ENCODE results near the gene SPDYE17. TPM values are rescaled to one million over a fixed set of nuclear protein-coding genes. Genes with fewer than 3 reads are reported as not detected.
"Not testable (repeated sequence)": the region's sequence is repeated elsewhere in the genome, so short reads cannot be mapped to it uniquely, and the experiment has no call there.

Gene SPDYE17
- polyA plus RNA-seq (2013, experiment 1 of 2): not detected
- polyA plus RNA-seq (2013, experiment 2 of 2): not detected

GRCh38 chr7:77032261-77032660, at the start of gene SPDYE17:
Gene SPDYE17 (minus strand): TSS chr7:77032361. CDS start chr7:77030570, 1,791 bp downstream.
- not testable (repeated sequence) for H3K27me3 ChIP-seq (ENCODE audit: control insufficient read depth in 1 of 2, insufficient read depth in 1 of 2, low read length in 2 of 2); H3K36me3 ChIP-seq (ENCODE audit: control insufficient read depth in 1 of 2, insufficient read depth in 2 of 2, low read depth in 1 of 2, low read length in 2 of 2); H2BK12ac ChIP-seq (ENCODE audit: low read length in 2 of 2); H4K8ac ChIP-seq (ENCODE audit: low read length); H3K4ac ChIP-seq (ENCODE audit: low read depth in 1 of 2, low read length in 2 of 2); H3K14ac ChIP-seq (ENCODE audit: low read length in 2 of 2); H3K23ac ChIP-seq (ENCODE audit: low read length in 2 of 2); H3K18ac ChIP-seq (ENCODE audit: low read depth in 1 of 2, low read length in 2 of 2); H2AK5ac ChIP-seq (ENCODE audit: low read length, severe bottlenecking); H3K4me1 ChIP-seq (ENCODE audit: control insufficient read depth, insufficient read depth, low read depth, low read length); H3K9ac ChIP-seq (ENCODE audit: low read length); H3K9me3 ChIP-seq (ENCODE audit: control insufficient read depth, low read length); H2BK5ac ChIP-seq (ENCODE audit: low read depth, low read length, poor library complexity, severe bottlenecking); H2BK15ac ChIP-seq (ENCODE audit: low read depth, poor library complexity, severe bottlenecking); H3K79me1 ChIP-seq (replicated peaks; ENCODE audit: low read length, poor library complexity, severe bottlenecking); DNase-seq; H3K4me3 ChIP-seq (ENCODE audit: insufficient read depth in 1 of 2, low read depth in 1 of 2, low read length in 2 of 2); H3K27ac ChIP-seq (ENCODE audit: low read length, poor library complexity, severe bottlenecking); H2BK120ac ChIP-seq (ENCODE audit: low read depth, low read length); H4K91ac ChIP-seq (ENCODE audit: low read length); H3K4me2 ChIP-seq (ENCODE audit: low read length, poor library complexity, severe bottlenecking); H2AFZ ChIP-seq (ENCODE audit: low read depth, low read length)
- no CpG with 5 or more reads among the region's 8 CpGs for WGBS

DNA sequence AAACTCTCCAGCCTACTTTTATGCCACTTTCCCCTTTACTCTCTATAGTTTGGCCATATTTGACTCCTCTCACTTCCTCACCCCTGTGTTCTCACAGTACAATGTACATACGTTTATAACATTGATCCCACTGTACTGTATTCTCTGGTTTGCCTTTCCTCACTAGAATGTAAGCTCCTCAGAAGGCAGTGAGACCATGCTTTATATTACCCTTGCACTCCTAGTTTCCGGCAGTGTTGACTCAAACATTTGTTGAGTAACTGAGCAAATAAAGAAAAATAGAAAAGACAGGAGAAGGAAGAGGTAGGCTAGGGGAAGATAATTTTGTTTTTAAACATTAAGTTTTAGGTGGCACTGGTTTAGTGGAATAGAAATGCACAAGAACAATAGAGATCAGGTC, 48.1 kb upstream of the SPDYE17 start:
- H2BK15ac ChIP-seq (ENCODE audit: low read depth, poor library complexity, severe bottlenecking); H2BK120ac ChIP-seq (ENCODE audit: low read depth, low read length); H3K4me2 ChIP-seq (ENCODE audit: low read length, poor library complexity, severe bottlenecking); H3K4me3 ChIP-seq (ENCODE audit: insufficient read depth in 1 of 2, low read depth in 1 of 2, low read length in 2 of 2); H3K4ac ChIP-seq (ENCODE audit: low read depth in 1 of 2, low read length in 2 of 2); H2AK5ac ChIP-seq (ENCODE audit: low read length, severe bottlenecking); H4K91ac ChIP-seq (ENCODE audit: low read length); DNase-seq; H3K9me3 ChIP-seq (ENCODE audit: control insufficient read depth, low read length); H2BK5ac ChIP-seq (ENCODE audit: low read depth, low read length, poor library complexity, severe bottlenecking); H3K27ac ChIP-seq (ENCODE audit: low read length, poor library complexity, severe bottlenecking); H3K23ac ChIP-seq (ENCODE audit: low read length in 2 of 2); H3K14ac ChIP-seq (ENCODE audit: low read length in 2 of 2); H2AFZ ChIP-seq (ENCODE audit: low read depth, low read length); H3K27me3 ChIP-seq (ENCODE audit: control insufficient read depth in 1 of 2, insufficient read depth in 1 of 2, low read length in 2 of 2); H3K36me3 ChIP-seq (ENCODE audit: control insufficient read depth in 1 of 2, insufficient read depth in 2 of 2, low read depth in 1 of 2, low read length in 2 of 2); H3K18ac ChIP-seq (ENCODE audit: low read depth in 1 of 2, low read length in 2 of 2); H3K4me1 ChIP-seq (ENCODE audit: control insufficient read depth, insufficient read depth, low read depth, low read length); H2BK12ac ChIP-seq (ENCODE audit: low read length in 2 of 2); H3K9ac ChIP-seq (ENCODE audit: low read length); H3K79me1 ChIP-seq (replicated peaks; ENCODE audit: low read length, poor library complexity, severe bottlenecking); H4K8ac ChIP-seq (ENCODE audit: low read length): not testable (repeated sequence)
- 100% methylated on average over 1 of the region's 2 CpGs for WGBS

GRCh38 chr7:77079624-77080023, 47.5 kb upstream of the SPDYE17 start:
- WGBS: no CpG with 5 or more reads among the region's 5 CpGs
- not testable (repeated sequence) for H3K27ac ChIP-seq (ENCODE audit: low read length, poor library complexity, severe bottlenecking); H3K9ac ChIP-seq (ENCODE audit: low read length); H3K4me3 ChIP-seq (ENCODE audit: insufficient read depth in 1 of 2, low read depth in 1 of 2, low read length in 2 of 2); H3K79me1 ChIP-seq (replicated peaks; ENCODE audit: low read length, poor library complexity, severe bottlenecking); H4K8ac ChIP-seq (ENCODE audit: low read length); H3K4ac ChIP-seq (ENCODE audit: low read depth in 1 of 2, low read length in 2 of 2); H3K27me3 ChIP-seq (ENCODE audit: control insufficient read depth in 1 of 2, insufficient read depth in 1 of 2, low read length in 2 of 2); H3K14ac ChIP-seq (ENCODE audit: low read length in 2 of 2); H2BK12ac ChIP-seq (ENCODE audit: low read length in 2 of 2); H3K36me3 ChIP-seq (ENCODE audit: control insufficient read depth in 1 of 2, insufficient read depth in 2 of 2, low read depth in 1 of 2, low read length in 2 of 2); H2BK15ac ChIP-seq (ENCODE audit: low read depth, poor library complexity, severe bottlenecking); H4K91ac ChIP-seq (ENCODE audit: low read length); H2BK5ac ChIP-seq (ENCODE audit: low read depth, low read length, poor library complexity, severe bottlenecking); H2AK5ac ChIP-seq (ENCODE audit: low read length, severe bottlenecking); H2BK120ac ChIP-seq (ENCODE audit: low read depth, low read length); H3K9me3 ChIP-seq (ENCODE audit: control insufficient read depth, low read length); H2AFZ ChIP-seq (ENCODE audit: low read depth, low read length); H3K4me2 ChIP-seq (ENCODE audit: low read length, poor library complexity, severe bottlenecking); H3K18ac ChIP-seq (ENCODE audit: low read depth in 1 of 2, low read length in 2 of 2); H3K23ac ChIP-seq (ENCODE audit: low read length in 2 of 2); H3K4me1 ChIP-seq (ENCODE audit: control insufficient read depth, insufficient read depth, low read depth, low read length); DNase-seq

GRCh38 chr7:77079112-77079511, 47.0 kb upstream of the SPDYE17 start:
- not testable (repeated sequence) for H3K27ac ChIP-seq (ENCODE audit: low read length, poor library complexity, severe bottlenecking); H3K36me3 ChIP-seq (ENCODE audit: control insufficient read depth in 1 of 2, insufficient read depth in 2 of 2, low read depth in 1 of 2, low read length in 2 of 2); H2BK120ac ChIP-seq (ENCODE audit: low read depth, low read length); H3K18ac ChIP-seq (ENCODE audit: low read depth in 1 of 2, low read length in 2 of 2); H2AK5ac ChIP-seq (ENCODE audit: low read length, severe bottlenecking); H4K8ac ChIP-seq (ENCODE audit: low read length); H3K23ac ChIP-seq (ENCODE audit: low read length in 2 of 2); H2AFZ ChIP-seq (ENCODE audit: low read depth, low read length); H2BK5ac ChIP-seq (ENCODE audit: low read depth, low read length, poor library complexity, severe bottlenecking); H3K79me1 ChIP-seq (replicated peaks; ENCODE audit: low read length, poor library complexity, severe bottlenecking); H3K14ac ChIP-seq (ENCODE audit: low read length in 2 of 2); H3K9ac ChIP-seq (ENCODE audit: low read length); H3K9me3 ChIP-seq (ENCODE audit: control insufficient read depth, low read length); H3K27me3 ChIP-seq (ENCODE audit: control insufficient read depth in 1 of 2, insufficient read depth in 1 of 2, low read length in 2 of 2); H3K4me2 ChIP-seq (ENCODE audit: low read length, poor library complexity, severe bottlenecking); H4K91ac ChIP-seq (ENCODE audit: low read length); H2BK15ac ChIP-seq (ENCODE audit: low read depth, poor library complexity, severe bottlenecking); H3K4me1 ChIP-seq (ENCODE audit: control insufficient read depth, insufficient read depth, low read depth, low read length); H3K4ac ChIP-seq (ENCODE audit: low read depth in 1 of 2, low read length in 2 of 2); H3K4me3 ChIP-seq (ENCODE audit: insufficient read depth in 1 of 2, low read depth in 1 of 2, low read length in 2 of 2); DNase-seq; H2BK12ac ChIP-seq (ENCODE audit: low read length in 2 of 2)
